ENCODE measurements around the gene RTL3.

Gene RTL3

DNA sequence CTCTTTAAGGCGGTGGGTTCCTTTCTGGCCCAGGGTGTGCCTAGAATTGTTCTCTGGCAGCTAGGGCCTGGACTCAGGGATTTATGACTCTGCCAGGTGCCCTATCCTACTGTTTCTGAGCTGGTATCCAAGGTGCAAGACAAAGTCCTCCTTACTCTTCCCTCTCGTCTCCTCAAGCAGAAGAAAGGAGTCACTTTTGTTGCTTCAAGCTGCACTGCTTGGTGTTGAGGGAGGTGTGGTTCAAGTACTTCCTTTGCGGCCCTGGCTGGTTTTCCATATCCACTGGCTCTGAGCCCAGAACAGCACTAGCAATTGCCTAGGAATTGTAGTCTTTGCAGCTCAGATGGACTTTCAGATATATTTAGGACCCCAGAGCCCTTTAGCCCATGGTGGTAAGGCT, 39.3 kb downstream of the RTL3 start:
- DNase-seq (ENCODE audit: insufficient read length, low spot score) (no peak), FAIRE-seq (no peak)

DNA sequence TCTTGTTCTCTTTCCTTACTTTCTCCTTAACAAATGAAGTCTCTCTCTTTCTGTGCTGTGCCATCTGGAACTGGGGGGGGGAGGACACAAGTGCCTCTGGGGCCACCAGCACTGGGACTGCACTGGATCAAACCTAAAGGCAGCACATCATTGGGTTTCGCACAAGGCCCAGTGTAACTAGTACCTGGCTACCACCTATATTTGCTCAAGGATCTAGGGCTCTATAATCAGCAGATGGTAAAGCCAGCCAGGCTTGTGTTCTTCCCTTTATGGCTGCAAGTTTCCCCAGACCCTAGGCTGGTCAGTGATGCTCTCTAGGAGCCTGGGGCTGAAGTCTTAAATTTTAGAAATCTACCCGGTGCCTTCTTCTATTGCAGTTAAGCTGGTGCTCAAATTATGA, 40.1 kb downstream of the RTL3 start:
- no peak for DNase-seq (ENCODE audit: insufficient read length, low spot score)
- no peak for FAIRE-seq

DNA sequence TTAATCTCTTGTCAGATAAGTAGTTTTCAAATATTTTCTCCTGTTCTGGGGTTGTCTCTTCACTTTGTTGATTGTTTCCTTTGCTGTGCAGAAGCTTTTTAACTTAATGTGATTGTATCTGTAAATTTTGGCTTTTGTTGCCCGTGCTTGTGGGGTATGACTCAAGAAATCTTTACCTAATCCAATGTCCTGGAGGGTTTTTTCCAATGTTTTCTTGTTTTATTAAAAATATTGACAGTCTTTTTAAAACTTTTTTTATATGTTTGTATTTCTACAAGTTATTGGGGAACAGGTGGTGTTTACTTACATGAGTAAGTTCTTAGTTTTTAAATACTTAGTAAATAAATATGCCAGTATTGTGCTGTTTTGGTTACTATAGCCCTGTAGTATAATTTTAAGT, 44.9 kb downstream of the RTL3 start:
- DNase-seq (ENCODE audit: insufficient read length, low spot score) (no peak), FAIRE-seq (no peak)

Data from HTR-8/SVneo (cell line).